Astrocyte of the cerebellum (primary cell): ENCODE data around the gene DNAL1.

ENCODE experiments used
- DNase-seq: peaks from one replicate; pipeline ENCODE4 v3.0.0-alpha.2; 2011; ENCODE audit warnings: low read depth
- H3K4me3 ChIP-seq: 2 replicates; pipeline ENCODE4 v1.5.1; 2011; ENCODE audit warnings: mild to moderate bottlenecking, low read depth, low read length, moderate library complexity
- in situ Hi-C: cut with HindIII; loops from 2 replicates; pipeline ENCODE4 v1.10.0; 2017; ENCODE audit warnings: low sequenced_read_pairs
- TF ChIP-seq, protein P1 (sequence below): IDR thresholded peaks from 2 replicates; pipeline ENCODE4 v1.5.1; 2012; ENCODE audit warnings: low read length, low read depth, moderate library complexity, mild to moderate bottlenecking; ENCODE audit errors: missing control alignments

The DNAL1 gene

DNA sequence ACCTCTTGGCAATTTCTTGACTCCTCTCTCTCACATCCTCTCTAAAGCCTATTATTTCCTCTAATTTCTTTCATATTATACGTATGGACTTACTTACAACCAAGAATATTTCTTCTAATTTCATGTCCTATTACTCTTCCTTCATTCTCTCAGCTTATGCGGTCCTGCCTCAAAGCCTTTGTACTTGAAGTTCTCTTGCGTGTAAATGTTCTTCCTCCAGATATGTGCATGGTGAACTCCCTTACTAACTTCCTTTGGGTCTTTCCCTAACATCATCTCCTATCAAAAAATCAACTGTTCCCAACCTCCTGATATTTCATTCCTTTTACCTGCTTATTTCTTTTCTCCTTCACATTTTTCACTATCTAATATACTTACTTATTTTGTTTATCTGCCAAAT is 23.1 kb downstream of the DNAL1 start:
- no peak overlapping the region for H3K4me3 ChIP-seq
- TF ChIP-seq, protein P1, sequence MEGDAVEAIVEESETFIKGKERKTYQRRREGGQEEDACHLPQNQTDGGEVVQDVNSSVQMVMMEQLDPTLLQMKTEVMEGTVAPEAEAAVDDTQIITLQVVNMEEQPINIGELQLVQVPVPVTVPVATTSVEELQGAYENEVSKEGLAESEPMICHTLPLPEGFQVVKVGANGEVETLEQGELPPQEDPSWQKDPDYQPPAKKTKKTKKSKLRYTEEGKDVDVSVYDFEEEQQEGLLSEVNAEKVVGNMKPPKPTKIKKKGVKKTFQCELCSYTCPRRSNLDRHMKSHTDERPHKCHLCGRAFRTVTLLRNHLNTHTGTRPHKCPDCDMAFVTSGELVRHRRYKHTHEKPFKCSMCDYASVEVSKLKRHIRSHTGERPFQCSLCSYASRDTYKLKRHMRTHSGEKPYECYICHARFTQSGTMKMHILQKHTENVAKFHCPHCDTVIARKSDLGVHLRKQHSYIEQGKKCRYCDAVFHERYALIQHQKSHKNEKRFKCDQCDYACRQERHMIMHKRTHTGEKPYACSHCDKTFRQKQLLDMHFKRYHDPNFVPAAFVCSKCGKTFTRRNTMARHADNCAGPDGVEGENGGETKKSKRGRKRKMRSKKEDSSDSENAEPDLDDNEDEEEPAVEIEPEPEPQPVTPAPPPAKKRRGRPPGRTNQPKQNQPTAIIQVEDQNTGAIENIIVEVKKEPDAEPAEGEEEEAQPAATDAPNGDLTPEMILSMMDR = no peak
- in situ Hi-C loops = no loop called here
- no peak for DNase-seq

DNA sequence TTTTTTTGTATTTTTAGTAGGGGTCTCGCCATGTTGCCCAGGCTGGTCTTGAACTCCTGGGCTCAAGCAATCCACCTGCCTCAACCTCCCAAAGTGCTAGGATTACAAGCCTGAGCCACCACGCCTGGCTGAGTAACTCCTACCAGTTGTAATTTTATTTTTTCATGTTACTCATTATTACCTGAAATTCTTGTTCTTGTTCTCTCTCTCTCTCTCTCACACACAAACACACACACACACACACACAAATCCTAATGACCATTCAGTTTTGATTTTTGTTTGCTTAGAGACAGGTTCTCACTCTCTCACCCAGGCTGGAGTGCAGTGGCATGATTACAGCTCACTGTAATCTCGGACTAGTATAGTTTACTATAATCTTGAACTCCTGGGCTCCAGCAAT is 30.2 kb downstream of the DNAL1 start:
- in situ Hi-C loops = loop anchor here (5.0 kb wide), 1 partner anchor 108 kb away; the partner anchor contains the start of gene ACOT2
- no peak for DNase-seq
- H3K4me3 ChIP-seq = no peak overlapping the region
- TF ChIP-seq, protein P1 = no peak

DNA sequence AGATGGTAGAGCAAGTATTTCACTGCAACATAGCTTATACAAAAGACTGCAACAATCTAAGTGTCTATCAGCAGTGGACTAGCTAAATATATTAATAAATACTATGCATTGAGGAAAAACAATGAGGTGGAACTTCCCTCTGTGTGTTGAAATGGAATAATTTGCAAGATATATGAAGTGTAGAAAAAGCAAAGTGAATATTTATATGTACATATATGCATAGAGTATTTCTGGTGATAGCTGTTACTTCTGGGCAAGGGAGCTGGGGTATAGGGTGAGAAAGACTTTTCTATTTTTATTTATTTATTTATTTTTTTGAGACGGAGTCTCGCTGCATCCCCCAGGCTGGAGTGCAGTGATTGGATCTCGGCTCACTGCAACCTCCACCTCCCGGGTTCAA is 33.9 kb downstream of the DNAL1 start:
- TF ChIP-seq, protein P1 = no peak
- no peak overlapping the region for H3K4me3 ChIP-seq
- in situ Hi-C loops = no loop called here
- DNase-seq = no peak

DNA sequence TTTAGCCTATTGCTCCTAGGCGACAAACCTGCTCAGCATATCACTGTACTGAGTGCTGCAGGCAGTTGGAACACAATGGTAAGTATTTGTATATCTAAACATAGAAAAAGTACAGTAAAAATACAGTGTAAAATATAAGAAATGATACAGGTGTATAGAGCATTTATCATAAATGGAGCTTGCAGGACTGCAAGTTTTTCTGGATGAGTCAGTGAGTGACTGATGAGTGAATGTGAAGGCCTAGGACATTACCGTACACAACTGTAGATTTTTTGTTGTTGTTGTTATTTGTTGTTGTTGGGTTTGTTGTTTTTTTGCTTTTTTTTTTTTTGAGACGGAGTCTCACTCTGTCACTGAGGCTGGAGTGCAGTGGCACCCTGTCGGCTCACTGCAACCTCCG is 36.0 kb downstream of the DNAL1 start:
- in situ Hi-C loops = no loop called here

DNA sequence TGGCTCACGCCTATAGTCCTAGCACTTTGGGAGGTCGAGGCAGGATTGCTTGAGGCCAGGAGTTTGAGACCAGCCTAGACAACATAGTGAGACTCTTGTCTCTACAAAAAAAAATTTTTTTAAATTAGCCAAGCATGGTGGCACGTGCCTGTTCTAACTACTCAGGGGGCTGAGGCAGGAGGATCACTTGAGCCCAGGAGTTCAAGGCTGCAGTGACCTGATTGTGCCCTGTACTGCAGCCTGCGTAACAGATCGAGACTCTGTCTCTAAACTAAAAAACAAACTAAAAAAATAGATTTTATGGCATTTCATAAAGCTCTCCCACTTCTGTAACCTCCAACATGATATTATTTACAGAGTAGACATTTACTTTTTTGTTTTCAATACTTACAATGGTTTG is 39.8 kb downstream of the DNAL1 start:
- no peak for DNase-seq
- in situ Hi-C loops = no loop called here
- TF ChIP-seq, protein P1 = no peak
- H3K4me3 ChIP-seq = no peak overlapping the region

More for the DNA sequence above, 36.0 kb downstream of the DNAL1 start:
- no peak for DNase-seq
- no peak overlapping the region for H3K4me3 ChIP-seq
- TF ChIP-seq, protein P1 = no peak

DNA sequence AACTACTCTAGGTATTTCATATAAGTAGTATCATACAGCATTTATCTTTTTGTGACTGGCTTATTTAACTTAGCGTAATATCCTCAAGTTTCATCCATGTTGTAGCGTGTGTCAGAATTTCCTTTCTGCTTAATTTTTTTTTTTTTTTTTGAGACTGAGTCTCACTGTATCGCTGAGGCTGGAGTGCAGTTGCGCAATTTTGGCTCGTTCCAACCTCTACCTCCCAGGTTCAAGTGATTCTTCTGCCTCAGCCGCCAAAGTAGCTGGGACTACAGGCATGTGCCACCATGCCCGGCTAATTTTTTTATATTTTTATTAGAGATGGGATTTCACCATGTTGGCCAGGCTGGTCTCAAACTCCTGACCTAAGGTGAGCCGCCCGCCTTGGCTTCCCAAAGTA is 40.5 kb downstream of the DNAL1 start:
- no peak for DNase-seq
- in situ Hi-C loops = no loop called here
- TF ChIP-seq, protein P1 = no peak

DNA sequence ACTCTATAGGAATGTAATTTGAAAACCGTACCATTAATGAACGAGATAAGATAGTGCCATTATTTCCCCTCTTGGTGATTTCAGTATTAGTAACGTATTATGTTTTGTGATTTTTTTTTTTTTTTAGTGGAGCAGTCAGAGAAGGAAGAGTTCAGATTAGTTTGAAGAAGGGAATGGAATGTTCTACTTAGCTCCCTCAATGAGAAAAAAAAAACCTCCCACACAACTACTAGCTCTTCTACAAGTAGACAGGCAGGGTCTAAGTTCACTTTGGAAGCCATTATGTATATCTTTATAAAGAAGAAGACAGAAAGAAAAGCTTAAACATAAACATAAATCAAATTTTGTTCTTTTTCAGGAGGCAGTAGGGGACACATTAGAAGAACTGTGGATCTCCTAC is 42.1 kb downstream of the DNAL1 start:
- DNase-seq = no peak
- TF ChIP-seq, protein P1 = no peak
- H3K4me3 ChIP-seq = no peak overlapping the region
- in situ Hi-C loops = no loop called here

More for the DNA sequence above, 40.5 kb downstream of the DNAL1 start:
- no peak overlapping the region for H3K4me3 ChIP-seq
